Epithelial cell of proximal tubule (primary cell): ENCODE results near the gene SCLT1. TPM values are rescaled to one million over a fixed set of nuclear protein-coding genes. Genes with fewer than 3 reads are reported as not detected.

Experiments used
- DNase-seq: peaks from one replicate; pipeline ENCODE4 v3.0.0-alpha.2; 2011; ENCODE audit warnings: low read depth
- H3K4me3 ChIP-seq: 2 replicates; pipeline ENCODE4 v1.5.1; 2011; ENCODE audit warnings: low read depth, mild to moderate bottlenecking, low read length
- total RNA-seq: library from RNA; depleted of rRNA; stranded (reverse); fragments of >200 nt; gene quantifications from 2 replicates; pipeline ENCODE4 v1.2.3, GENCODE V29; 2015
- TF ChIP-seq, protein P1 (sequence below): conservative IDR thresholded peaks from 2 replicates; pipeline ENCODE4 v1.5.1; 2012; ENCODE audit warnings: low read depth, mild to moderate bottlenecking, low read length

SCLT1 gene
- total RNA-seq, 1 donor from 2014 or later: 14.5 TPM

DNA sequence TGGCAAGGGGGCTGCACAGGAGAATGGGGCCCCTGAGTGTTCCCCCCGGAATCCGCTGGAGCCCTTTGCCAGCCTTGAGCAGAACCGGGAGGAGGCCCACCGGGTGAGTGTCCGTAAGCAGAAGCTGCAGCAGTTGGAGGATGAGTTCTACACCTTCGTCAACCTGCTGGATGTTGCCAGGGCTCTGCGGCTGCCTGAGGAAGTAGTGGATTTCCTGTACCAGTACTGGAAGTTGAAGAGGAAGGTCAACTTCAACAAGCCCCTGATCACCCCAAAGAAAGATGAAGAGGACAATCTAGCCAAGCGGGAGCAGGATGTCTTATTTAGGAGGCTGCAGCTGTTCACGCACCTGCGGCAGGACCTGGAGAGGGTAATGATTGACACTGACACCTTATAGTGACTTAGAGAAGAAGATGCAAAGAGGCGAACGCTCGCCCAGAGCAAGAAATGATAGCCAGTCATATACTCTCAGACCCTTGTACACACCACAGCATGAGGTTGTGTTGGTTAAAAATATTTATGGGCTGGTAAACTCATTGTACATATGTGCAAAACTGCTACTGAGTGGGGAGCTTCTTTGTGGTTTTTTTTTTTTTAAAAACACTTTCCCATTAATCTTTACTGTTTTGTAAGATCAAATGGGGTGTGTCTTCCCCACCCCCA lies 231.4 kb downstream of the SCLT1 start:
- TF ChIP-seq, protein P1, sequence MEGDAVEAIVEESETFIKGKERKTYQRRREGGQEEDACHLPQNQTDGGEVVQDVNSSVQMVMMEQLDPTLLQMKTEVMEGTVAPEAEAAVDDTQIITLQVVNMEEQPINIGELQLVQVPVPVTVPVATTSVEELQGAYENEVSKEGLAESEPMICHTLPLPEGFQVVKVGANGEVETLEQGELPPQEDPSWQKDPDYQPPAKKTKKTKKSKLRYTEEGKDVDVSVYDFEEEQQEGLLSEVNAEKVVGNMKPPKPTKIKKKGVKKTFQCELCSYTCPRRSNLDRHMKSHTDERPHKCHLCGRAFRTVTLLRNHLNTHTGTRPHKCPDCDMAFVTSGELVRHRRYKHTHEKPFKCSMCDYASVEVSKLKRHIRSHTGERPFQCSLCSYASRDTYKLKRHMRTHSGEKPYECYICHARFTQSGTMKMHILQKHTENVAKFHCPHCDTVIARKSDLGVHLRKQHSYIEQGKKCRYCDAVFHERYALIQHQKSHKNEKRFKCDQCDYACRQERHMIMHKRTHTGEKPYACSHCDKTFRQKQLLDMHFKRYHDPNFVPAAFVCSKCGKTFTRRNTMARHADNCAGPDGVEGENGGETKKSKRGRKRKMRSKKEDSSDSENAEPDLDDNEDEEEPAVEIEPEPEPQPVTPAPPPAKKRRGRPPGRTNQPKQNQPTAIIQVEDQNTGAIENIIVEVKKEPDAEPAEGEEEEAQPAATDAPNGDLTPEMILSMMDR: no peak
- DNase-seq: no peak
- no peak overlapping the region for H3K4me3 ChIP-seq

DNA sequence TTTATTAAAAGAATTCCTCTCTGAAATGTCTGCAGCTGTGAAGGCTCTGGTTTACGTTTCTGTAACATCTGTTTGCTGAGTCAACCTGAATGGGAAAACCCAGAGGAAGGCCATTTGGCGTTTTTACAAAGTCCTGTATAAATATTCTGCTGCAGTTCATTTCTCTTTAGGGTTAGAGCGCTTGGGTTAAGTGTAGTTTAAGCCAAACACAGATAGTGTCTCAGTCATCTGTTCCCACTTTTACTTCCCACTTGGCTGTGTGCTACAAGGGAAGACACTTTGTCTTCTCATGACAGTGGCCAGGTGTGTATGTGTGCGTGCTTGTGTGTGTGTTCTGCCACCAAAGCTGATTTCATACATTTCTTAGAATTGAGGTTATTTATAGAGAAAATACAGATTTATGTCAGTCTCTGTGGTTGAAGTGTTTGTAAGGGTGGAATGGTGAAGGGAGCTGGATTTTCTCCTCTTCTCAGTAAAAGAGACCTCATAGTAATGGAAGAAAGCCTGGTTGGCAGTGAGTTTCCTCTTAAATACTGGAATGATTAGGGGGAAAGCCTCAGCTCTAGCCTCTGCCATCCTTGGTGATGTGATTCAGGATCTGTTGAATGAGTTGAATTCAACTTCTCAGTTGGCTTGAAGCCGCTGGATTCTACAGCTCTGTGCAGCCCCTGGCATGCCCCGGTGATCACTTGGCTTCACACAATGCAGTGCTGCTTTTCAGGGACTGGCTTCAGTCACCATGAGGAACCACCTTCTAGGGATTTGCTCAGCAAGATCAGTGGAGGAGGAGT lies 233.3 kb downstream of the SCLT1 start:
- DNase-seq: no peak
- TF ChIP-seq, protein P1: no peak

DNA sequence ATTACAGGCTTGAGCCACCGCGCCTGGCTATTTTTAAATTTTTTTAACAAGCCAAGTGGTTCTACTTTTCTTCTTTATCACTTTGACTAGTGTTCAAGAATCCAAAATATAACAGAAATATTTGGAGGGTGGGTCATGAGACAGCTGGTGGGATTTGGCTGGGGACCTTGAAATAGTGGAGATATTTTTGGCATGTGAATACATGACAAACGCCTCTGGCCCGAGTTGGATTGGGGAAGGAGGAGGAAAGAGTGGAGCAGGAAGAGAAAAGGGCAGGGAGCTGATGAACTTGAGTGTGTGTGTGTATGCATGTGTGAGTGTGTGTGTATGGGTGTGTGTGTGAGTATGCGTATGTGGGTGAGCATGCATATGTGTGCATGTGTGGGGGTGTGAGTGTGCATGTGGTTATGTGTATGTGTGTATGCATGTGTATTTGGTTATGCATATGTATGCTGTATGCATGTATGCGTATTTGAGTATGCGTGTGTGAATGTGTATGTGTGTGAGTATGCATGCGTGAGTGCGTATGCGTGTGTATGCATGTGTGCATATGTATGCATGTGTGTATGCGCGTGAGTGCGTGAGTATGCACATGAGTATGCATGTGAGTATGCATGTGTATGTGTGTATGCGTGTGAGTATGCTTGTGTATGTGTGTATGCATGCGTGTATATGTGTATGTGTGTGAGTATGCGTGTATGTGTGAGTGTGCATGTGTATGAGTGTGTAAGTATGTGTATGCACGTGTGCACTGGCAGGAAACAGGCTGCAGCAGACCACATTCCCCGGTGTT lies 234.3 kb downstream of the SCLT1 start:
- H3K4me3 ChIP-seq: no peak overlapping the region
- DNase-seq: no peak
- TF ChIP-seq, protein P1: no peak

More for the DNA sequence above, 233.3 kb downstream of the SCLT1 start:
- no peak overlapping the region for H3K4me3 ChIP-seq

DNA sequence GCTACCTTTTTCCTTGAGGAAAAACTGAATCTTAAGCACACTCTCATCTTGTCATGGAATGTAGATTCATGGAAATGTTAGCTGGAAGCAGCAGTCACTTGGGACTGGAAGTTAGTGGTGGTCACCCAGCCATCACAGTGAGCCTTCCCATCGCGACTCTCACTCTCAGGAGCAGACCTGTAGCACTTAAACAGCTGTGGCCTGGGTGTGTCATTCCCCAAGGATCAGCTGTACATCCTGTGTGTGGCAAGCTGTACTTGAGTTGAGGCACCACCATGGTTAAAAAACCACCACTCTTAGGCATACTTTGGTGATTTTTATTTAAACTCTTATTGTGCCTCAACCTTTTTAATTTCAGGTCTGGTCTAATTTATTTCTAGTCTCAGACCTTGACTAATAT lies 237.1 kb downstream of the SCLT1 start:
- no peak for DNase-seq
- TF ChIP-seq, protein P1: no peak
- H3K4me3 ChIP-seq: no peak overlapping the region

DNA sequence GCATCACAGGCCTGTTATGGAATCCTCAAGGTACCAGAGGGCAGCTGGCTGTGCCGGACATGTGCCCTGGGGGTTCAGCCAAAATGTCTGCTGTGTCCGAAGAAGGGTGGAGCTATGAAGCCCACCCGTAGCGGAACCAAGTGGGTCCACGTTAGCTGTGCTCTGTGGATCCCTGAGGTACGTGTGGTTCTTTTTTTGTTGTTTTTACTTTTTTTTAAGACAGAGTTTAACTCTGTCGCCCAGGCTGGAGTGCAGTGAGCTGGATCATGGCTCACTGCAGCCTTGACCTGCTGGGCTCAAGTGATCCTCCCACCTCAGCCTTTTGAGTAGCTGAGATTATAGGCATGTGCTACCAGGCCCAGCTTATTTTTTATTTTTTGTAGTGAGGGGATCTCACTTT lies 237.7 kb downstream of the SCLT1 start:
- H3K4me3 ChIP-seq: no peak overlapping the region
- no peak for DNase-seq
- TF ChIP-seq, protein P1: no peak

DNA sequence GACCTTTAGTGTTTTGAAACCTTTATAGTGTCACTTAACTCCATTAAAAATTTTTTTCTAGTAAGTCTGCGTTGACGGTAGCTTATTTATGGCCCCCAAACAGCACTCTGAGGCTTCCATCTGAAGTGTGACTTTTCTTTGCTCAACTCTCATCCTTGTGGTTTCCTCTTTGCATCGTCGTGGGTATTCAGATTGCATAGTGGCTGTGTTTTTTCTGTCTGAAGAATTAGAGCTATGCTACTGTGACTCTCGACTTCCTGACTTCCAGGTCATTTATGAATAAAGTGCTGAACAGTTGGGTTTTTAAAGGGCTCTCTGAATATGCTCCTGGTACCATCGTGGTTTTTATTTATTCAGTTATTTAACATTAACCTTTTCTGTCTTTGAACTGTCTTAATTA lies 238.9 kb downstream of the SCLT1 start:
- no peak overlapping the region for H3K4me3 ChIP-seq
- no peak for DNase-seq
- TF ChIP-seq, protein P1: no peak
